Heart left ventricle (tissue), 16 donors: ENCODE data around the gene RGS10. TPM values are rescaled to one million over a fixed set of nuclear protein-coding genes. Genes with fewer than 3 reads are reported as not detected.

Experiments
- ATAC-seq, 4 donors: fragments of 200-7000 bp; cut with Tn5 transposase; one replicate each; pipeline ENCODE4 v1.9.1; 2020 to 2022; ENCODE audit warnings: moderate library complexity in 4 of 4, mild to moderate bottlenecking in 3 of 4, moderate number of reproducible peaks in 1 of 4
- DNase-seq, 5 donors: peaks; one replicate each; pipeline ENCODE4 v3.0.0-alpha.2; 2020
- H3K27ac ChIP-seq, 12 donors: fragments of 200-600 bp; sonication (generic) in 4 of 12; one replicate each; pipeline versions ENCODE4 v1.5.0 to v1.8.0; 2016 to 2022; ENCODE audit warnings: mild to moderate bottlenecking in 2 of 12
- H3K27me3 ChIP-seq, 9 donors: fragments of 200-600 bp; sonication (generic) in 2 of 9; one replicate each; pipeline versions ENCODE4 v1.5.1 to v1.8.0; 2016 to 2022; ENCODE audit warnings: mild to moderate bottlenecking in 3 of 9
- H3K36me3 ChIP-seq, 9 donors: fragments of 200-600 bp; sonication (generic) in 2 of 9; one replicate each; pipeline versions ENCODE4 v1.5.0 to v1.8.0; 2018 to 2022; ENCODE audit warnings: mild to moderate bottlenecking in 2 of 9
- H3K4me1 ChIP-seq, 12 donors: fragments of 200-600 bp; sonication (generic) in 4 of 12; one replicate each; pipeline versions ENCODE4 v1.5.0 to v1.8.0; 2016 to 2022; ENCODE audit warnings: mild to moderate bottlenecking in 3 of 12
- H3K4me3 ChIP-seq, 12 donors: fragments of 200-600 bp; sonication (generic) in 4 of 12; one replicate each; pipeline versions ENCODE4 v1.5.0 to v1.8.0; 2017 to 2022; ENCODE audit warnings: mild to moderate bottlenecking in 9 of 12, moderate library complexity in 4 of 12
- H3K9me3 ChIP-seq, 12 donors: fragments of 200-600 bp; sonication (generic) in 4 of 12; one replicate each; pipeline versions ENCODE4 v1.5.0 to v1.8.0; 2016 to 2022; ENCODE audit warnings: mild to moderate bottlenecking in 1 of 12
- CTCF ChIP-seq, 12 donors: fragments of 200-600 bp; sonication (generic) in 4 of 12; IDR thresholded peaks; one replicate each; pipeline versions ENCODE4 v1.5.0 to v1.8.0; 2018 to 2022; ENCODE audit warnings: antibody characterized with exemption in 12 of 12, mild to moderate bottlenecking in 5 of 12
- POLR2A ChIP-seq, 2 donors: fragments of 450-650 bp; IDR thresholded peaks; one replicate each; pipeline ENCODE4 v1.6.1; 2017; ENCODE audit warnings: antibody characterized with exemption in 2 of 2, mild to moderate bottlenecking in 2 of 2, moderate library complexity in 2 of 2
- WGBS, 4 donors: extraction: QIAGEN DNeasy Blood & Tissue Kit in 2 of 4; methylation state at CpG; one replicate each; pipeline versions ENCODE4 v1.1.5 to v1.1.7; 2013 to 2018; 5-methylcytosine and 5-hydroxymethylcytosine counted together
- intact Hi-C, 10 donors: fragments of 100-400 bp; cut with DNase I; formaldehyde crosslinking; loops; one replicate each; pipeline versions ENCODE4 v1.11.1 to v1.14.2; 2022
- polyA plus RNA-seq, 2 donors: library from polyadenylated mRNA; stranded (reverse); fragments of 200-250 nt; gene quantifications; one replicate each; pipeline ENCODE4 v1.2.3, GENCODE V29; 2013
- total RNA-seq, 9 donors: library from RNA; depleted of rRNA in 2 of 9; stranded (reverse); fragments of >200 nt in 2 of 9; fragmentation: NEBNext Ultra II Directional in 3 of 9; extraction: Animal tissue kit (Norgen Biotek cat#: 25700) in 3 of 9; gene quantifications; one replicate each; pipeline versions ENCODE4 v1.1.0 to v1.2.4, GENCODE V29; 2016 to 2023
- donor health status: ischemic (EF 13 %, LVEDD 7.1; RV severe dilation, severe dysfunction).
- donor health status: healthy with polysubstance abuse.
- donor health status: DM: no; HTN: yes; CAD: no.
- donor health status: DM: no; HTN: no; CAD: no.
- donor health status: ischemic (EF 25% LVEDD 6.9; RV normal size, moderate dysfunction).
- donor health status: ischemic (EF 25% LVEDD 5.7; RV mildly dilated, moderate dysfunction).
- donor health status: healthy.
- donor health status: DM: yes; HTN: yes; CAD: no.
- donor health status: ischemic (EF 35%, LVEDD 5.7; RV mildly dilated, moderate dysfunction).
- donor health status: nonischemic (EF 11% LVEDD 7.7; RV severe dilation, severe dysfunction).
- donor health status: DM: yes; HTN: yes; CAD: no.
- donor health status: PGD.
- donor health status: ischemic (EF 29% LVEDD 5.4; RV normal size, mild dysfunction).
- donor health status: nonischemic (EF 23%, LVEDD 6.1; RV moderate dilation, normal function).

The RGS10 gene
- total and polyA plus RNA-seq, 11 donors = 1.6 to 25.2 (median 4.7) TPM

- Histone ChIP-seq H3K4me3 (no peak overlapping the region), H3K36me3 (peaks cover 0 to 64% (median 40%) of the 10 kb centered on the region in 9 donors), H3K27ac (no peak overlapping the region), H3K27me3 (no peaks in the 10 kb centered on the region), H3K9me3 (no peaks in the 10 kb centered on the region), H3K4me1 (no peaks in the 10 kb centered on the region)
- no peak for TF ChIP-seq CTCF (IDR thresholded peaks at IDR 0.05)
- TF ChIP-seq POLR2A (IDR thresholded peaks at IDR 0.05) = no peak
- 80 to 86% (median 86%) methylated on average over 3 to 7 of the region's 7 CpGs; no CpG with 5 or more reads in 1 of the 4 donors for WGBS, 4 donors
- ATAC-seq (no peak), DNase-seq (peak in 1 of 5 donors; percentile 22)
- intact Hi-C loops = no loop called here
These were observed 86.1 kb downstream of the RGS10 start for GRCh38 chr10:119456435-119456810.

GRCh38 chr10:119455609-119456434 is 86.7 kb downstream of the RGS10 start:
- peaks cover 0 to 67% (median 40%) of the 10 kb centered on the region in 9 donors for H3K36me3 ChIP-seq
- no peak for ATAC-seq
- 88 to 94% (median 90%) methylated on average over 23 of the region's 23 CpGs for WGBS, 4 donors
- peak in 1 of 5 donors; percentile 13 for DNase-seq
- H3K4me3 ChIP-seq = no peak overlapping the region
- no peak overlapping the region for H3K27ac ChIP-seq
- H3K9me3 ChIP-seq = no peaks in the 10 kb centered on the region
- no peaks in the 10 kb centered on the region for H3K4me1 ChIP-seq
- intact Hi-C loops = no loop called here
- no peak for TF ChIP-seq POLR2A (IDR thresholded peaks at IDR 0.05)
- no peak for TF ChIP-seq CTCF (IDR thresholded peaks at IDR 0.05)
- H3K27me3 ChIP-seq = no peaks in the 10 kb centered on the region

- H3K4me1 ChIP-seq = peaks cover 0 to 1% (median 0%) of the 10 kb centered on the region in 12 donors
- H3K9me3 ChIP-seq = no peaks in the 10 kb centered on the region
- TF ChIP-seq POLR2A (IDR thresholded peaks at IDR 0.05) (no peak), CTCF (IDR thresholded peaks at IDR 0.05) (no peak)
- intact Hi-C loops = no loop called here
- peaks cover 0 to 71% (median 46%) of the 10 kb centered on the region in 9 donors for H3K36me3 ChIP-seq
- H3K4me3 ChIP-seq = no peak overlapping the region
- ATAC-seq = no peak
- 94 to 96% (median 95%) methylated on average over 18 of the region's 18 CpGs for WGBS, 4 donors
- peak in 2 of 5 donors; percentile 18 to 27 for DNase-seq
- H3K27ac ChIP-seq = no peak overlapping the region
- H3K27me3 ChIP-seq = no peaks in the 10 kb centered on the region
These were observed 87.5 kb downstream of the RGS10 start for GRCh38 chr10:119454990-119455389.

GRCh38 chr10:119454316-119454715 is 88.2 kb downstream of the RGS10 start:
- TF ChIP-seq POLR2A (IDR thresholded peaks at IDR 0.05) (no peak), CTCF (IDR thresholded peaks at IDR 0.05) (no peak)
- ATAC-seq (no peak), DNase-seq (peak in 2 of 5 donors; percentile 19 to 51)
- Histone ChIP-seq H3K36me3 (peaks cover 0 to 77% (median 50%) of the 10 kb centered on the region in 9 donors), H3K4me3 (no peak overlapping the region), H3K27me3 (no peaks in the 10 kb centered on the region), H3K4me1 (peaks cover 0 to 8% (median 0%) of the 10 kb centered on the region in 12 donors), H3K9me3 (no peaks in the 10 kb centered on the region), H3K27ac (no peak overlapping the region)
- WGBS, 4 donors = 85 to 96% (median 89%) methylated on average over 13 of the region's 13 CpGs
- intact Hi-C loops = no loop called here
